GM19023 (cell line): ENCODE data around the gene FRMD4B.
A peak's percentile ranks its signal among the peaks of the same experiment; 100 is the strongest.
"Not testable (repeated sequence)": the region's sequence is repeated elsewhere in the genome, so short reads cannot be mapped to it uniquely, and the experiment has no call there.

ENCODE experiments used
- ATAC-seq: cut with Tn5 transposase; IDR thresholded peaks from one replicate; pipeline ENCODE4 v1.9.1; 2021; ENCODE audit warnings: mild to moderate bottlenecking, moderate library complexity; ENCODE audit not compliant: unreplicated experiment

FRMD4B gene

DNA sequence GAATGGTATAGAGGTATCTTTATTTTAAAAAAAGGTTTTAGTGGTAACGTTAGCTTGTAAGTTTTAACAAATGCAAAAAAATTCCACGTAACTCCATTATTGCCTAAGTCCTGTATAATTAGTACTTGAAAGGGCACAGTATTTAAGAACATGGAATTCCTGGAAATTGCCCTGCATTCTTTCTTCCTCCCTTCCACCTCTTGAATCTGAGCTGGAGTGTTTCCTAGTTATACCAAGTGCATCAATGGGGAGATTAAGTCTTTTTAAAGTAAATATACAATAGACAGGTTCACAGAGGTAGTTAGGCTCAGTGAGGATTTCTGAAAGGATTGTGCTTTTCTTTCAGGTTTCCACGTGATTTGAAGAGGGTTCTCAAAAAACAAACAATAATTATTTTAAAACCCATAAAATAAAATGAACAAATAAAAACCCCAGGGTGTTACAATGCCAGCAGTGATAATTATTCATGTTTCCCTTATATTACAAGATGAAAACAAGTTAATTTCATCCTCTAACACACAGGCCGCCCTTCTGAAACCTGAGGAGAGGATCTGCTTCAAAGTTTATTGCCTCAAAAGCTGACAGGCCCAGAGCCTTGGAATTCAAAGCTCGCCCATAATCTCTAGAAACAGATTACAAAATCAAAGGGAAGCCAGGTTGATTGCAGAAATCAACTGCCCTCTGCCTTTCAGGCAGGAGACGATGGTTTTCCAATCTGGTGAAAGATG lies 134.6 kb downstream of the FRMD4B start:
- ATAC-seq = no peak

GRCh38 chr3:69250014-69250413 lies 135.9 kb downstream of the FRMD4B start:
- no peak for ATAC-seq

DNA sequence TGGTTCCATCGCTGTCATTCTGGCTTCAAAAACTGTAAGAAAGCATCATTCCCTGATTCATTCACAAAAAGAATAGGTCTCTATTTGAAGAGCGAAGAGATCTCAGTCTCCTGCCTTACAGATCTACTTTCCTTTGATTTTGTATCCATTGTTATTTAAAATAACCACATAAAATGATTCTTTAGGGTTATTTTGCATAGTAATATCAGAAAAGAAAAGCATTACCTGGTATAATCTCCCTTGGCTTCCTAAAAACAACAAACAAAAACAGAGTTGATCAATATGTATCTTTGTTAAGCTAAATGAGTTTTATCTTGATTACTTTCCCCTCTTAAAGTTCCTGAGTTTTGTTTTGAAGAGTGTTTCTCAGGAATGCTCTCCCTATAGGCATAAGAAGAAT lies 136.9 kb downstream of the FRMD4B start:
- no peak for ATAC-seq

DNA sequence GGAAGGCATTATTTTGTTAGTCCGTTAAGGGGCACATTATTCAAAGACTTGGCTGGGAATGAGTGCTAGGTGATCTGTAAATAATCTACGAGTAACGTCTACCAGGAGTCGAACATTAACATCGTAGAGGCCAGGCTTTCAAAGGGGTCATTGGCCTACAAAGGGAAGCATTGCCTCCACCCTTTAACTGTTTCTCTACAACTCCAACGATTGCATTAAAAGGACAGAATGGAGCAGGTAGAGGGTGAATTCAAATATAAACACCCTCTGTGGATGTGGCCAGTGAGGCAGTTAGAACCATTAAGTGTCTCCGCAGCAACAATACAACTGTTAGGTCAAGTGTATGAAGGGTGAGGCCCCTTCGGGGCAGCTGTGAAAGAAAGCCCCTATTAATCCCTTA lies 137.5 kb downstream of the FRMD4B start:
- no peak for ATAC-seq

DNA sequence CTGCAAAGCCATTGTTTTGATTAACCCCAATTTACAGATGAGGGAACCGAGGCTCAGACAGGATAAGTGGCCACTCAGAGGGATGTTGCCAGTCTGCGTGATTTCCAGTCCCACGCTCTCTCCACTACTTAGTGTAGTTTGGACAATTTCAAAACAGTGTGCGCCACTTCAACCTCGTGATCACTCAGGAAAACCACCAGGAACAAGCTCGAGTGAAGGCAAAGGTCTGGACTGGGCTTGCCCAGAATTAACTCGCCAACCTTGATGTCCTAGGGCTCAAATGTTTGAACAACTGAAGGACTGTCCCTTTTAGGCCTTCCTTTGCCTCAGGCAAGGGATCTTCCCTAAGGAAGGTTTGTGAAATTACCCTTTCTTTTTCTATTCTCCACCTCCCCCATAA lies 139.3 kb downstream of the FRMD4B start:
- no peak for ATAC-seq

- ATAC-seq = no peak
Measured at GRCh38 chr3:69244039-69244438, 141.8 kb downstream of the FRMD4B start.

DNA sequence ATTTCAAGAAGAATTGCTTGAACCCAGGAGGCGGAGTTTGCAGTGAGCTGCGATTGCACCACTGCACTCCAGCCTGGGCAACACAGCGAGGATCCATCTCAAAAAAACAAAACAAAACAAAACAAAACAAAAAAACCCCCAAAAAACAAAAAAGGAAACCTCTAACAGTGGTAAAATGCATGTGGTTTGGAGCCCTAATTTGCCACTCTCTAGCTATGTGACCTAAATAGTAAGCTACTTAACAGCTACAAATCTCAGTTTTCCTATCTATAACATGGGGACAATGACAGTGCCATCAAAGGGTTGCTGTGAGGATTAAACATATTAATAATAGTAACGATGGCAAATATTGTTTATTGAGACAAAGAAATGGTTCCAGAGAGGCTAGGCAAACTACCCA lies 144.1 kb downstream of the FRMD4B start:
- ATAC-seq = no peak

GRCh38 chr3:69240651-69241568 lies 145.0 kb downstream of the FRMD4B start:
- peak; percentile 56 for ATAC-seq

GRCh38 chr3:69239063-69239462 lies 146.8 kb downstream of the FRMD4B start:
- ATAC-seq = no peak

- no peak for ATAC-seq
Measured at GRCh38 chr3:69236812-69237707, 148.8 kb downstream of the FRMD4B start.

GRCh38 chr3:69235882-69236281 lies 150.0 kb downstream of the FRMD4B start:
- ATAC-seq = no peak

DNA sequence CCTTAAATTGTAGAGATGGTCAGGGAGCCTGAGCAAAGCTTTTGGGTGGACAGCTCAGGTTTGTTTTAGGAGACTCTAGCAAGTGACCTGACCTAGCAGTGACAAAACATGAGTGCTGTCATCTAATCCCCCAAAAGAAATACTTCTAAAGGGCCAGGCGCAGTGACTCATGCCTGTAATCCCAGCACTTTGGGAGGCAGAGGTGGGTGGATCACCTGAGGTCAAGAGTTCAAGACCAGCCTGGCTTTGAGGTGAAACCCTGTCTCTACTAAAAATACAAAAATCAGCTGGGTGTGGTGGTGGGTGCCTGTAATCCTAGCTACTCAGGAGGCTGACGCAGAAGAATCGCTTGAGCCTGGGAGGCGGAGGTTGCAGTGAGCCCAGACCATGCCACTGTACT lies 150.7 kb downstream of the FRMD4B start:
- ATAC-seq = not testable (repeated sequence)

- ATAC-seq = no peak
Measured at GRCh38 chr3:69232482-69232881, 153.4 kb downstream of the FRMD4B start.

- ATAC-seq = no peak
Measured at GRCh38 chr3:69231929-69232440, 153.9 kb downstream of the FRMD4B start.

DNA sequence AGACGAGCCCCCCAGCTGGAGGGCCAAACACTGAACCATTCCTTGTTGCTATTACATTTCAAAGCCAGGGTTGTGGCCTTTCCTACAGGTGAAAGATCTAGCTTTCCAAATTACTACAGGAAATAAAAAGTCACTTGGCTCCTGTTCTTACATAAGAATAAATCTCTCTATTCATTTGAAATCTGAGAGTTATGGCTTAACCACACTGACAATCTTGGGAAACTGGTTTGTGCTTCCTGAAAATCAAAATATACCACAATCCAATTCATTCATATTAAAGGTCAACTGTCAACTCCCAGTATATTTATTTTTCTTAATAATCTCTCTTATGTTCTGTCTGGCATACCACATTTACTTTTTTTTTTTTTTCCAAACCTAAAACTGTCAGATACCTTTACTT lies 159.8 kb downstream of the FRMD4B start:
- no peak for ATAC-seq

DNA sequence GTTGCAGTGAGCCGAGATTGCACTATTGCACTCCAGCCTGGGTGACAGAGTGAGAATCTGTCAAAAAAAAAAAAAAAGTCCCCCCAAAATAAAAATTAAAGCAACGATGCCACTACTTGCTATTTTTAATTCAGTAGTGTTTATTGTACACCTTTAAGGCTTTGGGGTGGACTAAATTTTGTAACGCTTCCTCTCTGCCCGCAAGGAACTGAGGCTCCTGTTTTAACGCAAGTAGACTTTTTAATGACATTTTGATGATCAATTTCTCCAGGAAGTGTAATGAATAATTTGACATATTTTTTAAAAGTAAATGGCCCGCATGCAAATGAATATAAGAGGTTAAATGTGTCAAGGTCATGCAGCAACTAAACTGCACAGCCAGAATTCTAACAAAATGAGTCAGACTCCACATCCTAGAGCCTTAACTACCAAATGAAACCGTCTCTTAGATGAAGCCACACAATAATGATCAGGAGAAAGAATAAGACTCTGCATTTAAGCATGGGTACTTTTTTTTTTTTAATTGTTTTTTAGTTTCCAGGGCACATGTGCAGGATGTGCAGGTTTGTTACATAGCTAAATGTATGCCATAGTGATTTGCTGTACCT lies 166.7 kb downstream of the FRMD4B start:
- ATAC-seq = no peak

- ATAC-seq = no peak
Measured at GRCh38 chr3:69218079-69218478, 167.8 kb downstream of the FRMD4B start.

GRCh38 chr3:69216981-69217380 lies 168.9 kb downstream of the FRMD4B start:
- ATAC-seq = no peak

- no peak for ATAC-seq
Measured at GRCh38 chr3:69214241-69214640, 171.6 kb downstream of the FRMD4B start.

GRCh38 chr3:69212411-69213160 lies 173.3 kb downstream of the FRMD4B start:
- no peak for ATAC-seq
